DMS53 (cell line): Measurements from ENCODE around the gene ELFN2.

Experiments
- DNase-seq: peaks from one replicate; lab custom pipeline; 2025; lab: John Stamatoyannopoulos, UW

ELFN2 gene

GRCh38 chr22:37357446-37358075 lies 69.7 kb downstream of the ELFN2 start:
- no peak for DNase-seq

DNA sequence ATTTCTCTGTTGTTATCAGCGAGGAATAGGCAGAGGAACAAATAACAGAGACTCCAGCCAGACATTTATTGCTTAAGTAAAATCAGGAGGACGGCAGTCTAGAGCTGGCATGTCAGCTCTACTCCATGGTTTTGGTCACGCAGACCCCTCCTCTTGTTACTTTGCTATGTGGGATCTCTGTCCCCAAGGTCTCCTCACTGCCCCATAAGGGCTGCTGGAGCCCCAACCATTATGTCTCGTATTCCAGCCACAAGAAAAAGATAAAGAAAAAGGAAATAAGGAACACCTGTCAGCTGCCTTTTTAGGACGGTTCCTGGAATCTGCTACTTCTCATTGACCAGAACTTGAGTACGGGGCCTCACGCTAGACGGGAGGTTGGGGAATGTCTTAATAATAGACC lies 70.4 kb downstream of the ELFN2 start:
- DNase-seq = no peak

DNA sequence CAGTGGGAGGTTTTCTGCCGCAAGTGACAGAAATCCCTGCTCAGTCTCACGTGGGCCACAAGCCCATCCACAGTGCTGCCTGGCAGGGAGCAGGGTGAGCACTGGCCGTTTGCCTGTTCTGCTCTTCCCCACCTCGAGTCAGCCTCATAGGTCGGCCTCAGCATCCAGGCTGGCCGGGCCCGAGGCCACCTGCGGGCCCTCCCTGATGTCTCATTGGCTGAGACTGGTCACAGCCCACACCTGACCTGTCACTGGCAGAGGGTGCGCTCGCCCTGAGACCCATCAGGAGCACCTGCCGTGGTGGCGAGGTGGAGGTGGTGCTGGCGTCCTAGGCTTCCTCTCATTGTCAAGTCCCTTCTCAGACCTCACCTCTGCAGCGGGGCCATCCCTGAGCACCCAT lies 72.1 kb downstream of the ELFN2 start:
- DNase-seq = no peak

DNA sequence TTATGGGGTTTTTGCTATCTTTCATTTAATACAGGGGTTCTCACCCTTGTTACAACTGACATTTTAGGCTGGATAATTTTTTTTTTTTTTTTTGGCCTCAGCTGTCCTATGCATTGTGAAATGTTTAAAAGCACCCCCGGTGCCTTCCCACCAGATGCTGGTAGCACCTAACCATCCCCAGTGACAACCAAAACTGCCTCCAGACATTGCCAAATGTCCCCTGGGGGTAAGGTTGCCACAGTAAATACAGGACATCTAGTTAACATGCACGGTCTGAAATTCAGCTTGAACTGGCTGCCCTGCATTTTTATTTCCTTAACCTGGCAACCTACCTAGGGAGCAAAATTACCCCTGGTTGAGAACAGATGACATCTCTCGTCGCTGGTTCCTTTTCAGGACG lies 72.6 kb downstream of the ELFN2 start:
- DNase-seq = no peak

DNA sequence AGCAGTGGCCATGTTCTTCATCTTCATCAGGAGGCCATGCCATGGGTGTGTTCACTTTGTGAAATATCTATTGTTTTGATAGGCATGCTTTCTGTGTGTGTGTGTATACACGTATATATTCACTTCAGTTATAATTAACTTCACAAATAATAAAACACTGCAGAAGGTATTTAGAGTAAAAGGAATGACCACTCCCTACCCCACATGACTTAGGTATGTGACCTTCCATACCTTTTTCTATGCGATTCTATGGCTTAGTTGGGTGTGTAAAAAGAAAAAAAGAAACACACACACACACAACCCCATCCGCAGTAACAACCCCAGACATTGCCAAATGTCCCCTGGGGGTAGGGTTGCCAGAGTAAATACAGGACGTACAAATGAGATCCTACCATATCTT lies 73.0 kb downstream of the ELFN2 start:
- no peak for DNase-seq

GRCh38 chr22:37353839-37354238 lies 73.4 kb downstream of the ELFN2 start:
- DNase-seq = no peak

GRCh38 chr22:37352481-37352880 lies 74.8 kb downstream of the ELFN2 start:
- DNase-seq = no peak

GRCh38 chr22:37351232-37351631 lies 76.0 kb downstream of the ELFN2 start:
- no peak for DNase-seq

DNA sequence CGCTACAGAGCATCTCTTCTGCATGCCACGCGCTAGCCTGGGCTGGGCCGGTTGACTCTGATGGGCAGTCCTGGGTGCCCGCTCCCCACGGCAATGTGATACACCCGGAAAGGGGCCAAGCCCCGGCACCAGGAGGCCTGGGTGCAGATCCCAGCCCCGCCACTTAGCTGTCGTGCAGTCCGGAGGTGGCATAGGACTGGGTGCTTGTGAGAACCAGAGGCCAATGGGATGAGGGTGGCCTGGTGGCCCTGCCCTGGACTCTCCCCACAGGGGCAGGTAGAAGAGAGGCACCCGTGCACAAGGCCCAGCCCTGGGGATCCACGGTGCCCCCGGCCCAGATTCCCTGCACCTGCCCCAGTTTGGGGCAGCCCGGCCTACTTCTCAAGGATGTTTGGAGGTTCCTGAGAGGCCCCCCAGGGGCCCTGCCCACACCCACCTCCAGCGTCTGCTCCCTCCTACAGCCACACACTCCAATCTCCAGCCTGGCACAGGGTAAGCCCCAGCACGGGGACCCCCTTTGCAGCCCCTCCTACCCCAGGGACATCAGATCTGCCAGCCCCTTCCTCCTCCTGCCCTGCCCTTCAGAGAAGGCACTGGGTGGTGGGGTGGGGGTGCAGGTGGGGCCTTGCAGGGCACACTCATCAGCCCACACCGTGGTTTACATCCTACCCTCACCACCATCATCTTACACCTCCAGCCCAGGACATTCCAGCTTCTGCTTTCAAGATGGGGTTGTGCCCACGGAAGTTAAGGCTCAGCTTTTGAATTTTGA lies 78.0 kb downstream of the ELFN2 start:
- DNase-seq = no peak

- no peak for DNase-seq
These were observed 80.8 kb downstream of the ELFN2 start for GRCh38 chr22:37346505-37346895.

DNA sequence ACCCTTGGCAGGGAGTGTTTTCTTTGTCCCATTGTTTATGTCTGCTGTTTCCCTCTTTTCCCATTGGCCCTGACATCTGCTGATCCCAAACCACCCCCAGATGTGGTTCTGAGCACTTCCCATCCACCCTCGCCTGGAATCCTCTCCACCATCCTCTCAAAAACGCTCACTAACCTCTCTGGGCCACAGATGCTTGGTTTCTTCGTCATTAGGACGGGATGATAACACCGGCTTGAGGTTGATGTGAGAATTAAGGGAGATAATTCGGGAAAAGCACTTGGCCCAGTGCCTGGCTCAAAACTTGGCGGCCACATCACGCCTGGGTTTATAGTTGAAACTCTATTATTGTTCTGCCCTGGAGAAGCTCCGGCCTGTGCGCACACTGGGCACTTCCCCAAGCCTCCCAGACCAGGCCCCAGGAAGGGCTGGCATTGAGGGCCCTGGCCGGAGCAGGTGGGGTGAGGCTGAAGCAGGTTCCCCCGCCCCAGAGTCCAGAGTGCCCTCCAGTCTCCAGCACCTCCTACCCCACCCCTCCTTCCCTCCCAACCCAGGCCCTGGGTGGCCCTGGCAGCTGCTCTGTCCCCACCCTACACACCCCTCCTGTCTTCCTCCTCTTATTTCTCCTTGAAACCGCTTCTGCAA lies 81.3 kb downstream of the ELFN2 start:
- DNase-seq = no peak

GRCh38 chr22:37344735-37345449 lies 82.4 kb downstream of the ELFN2 start:
- DNase-seq = no peak

DNA sequence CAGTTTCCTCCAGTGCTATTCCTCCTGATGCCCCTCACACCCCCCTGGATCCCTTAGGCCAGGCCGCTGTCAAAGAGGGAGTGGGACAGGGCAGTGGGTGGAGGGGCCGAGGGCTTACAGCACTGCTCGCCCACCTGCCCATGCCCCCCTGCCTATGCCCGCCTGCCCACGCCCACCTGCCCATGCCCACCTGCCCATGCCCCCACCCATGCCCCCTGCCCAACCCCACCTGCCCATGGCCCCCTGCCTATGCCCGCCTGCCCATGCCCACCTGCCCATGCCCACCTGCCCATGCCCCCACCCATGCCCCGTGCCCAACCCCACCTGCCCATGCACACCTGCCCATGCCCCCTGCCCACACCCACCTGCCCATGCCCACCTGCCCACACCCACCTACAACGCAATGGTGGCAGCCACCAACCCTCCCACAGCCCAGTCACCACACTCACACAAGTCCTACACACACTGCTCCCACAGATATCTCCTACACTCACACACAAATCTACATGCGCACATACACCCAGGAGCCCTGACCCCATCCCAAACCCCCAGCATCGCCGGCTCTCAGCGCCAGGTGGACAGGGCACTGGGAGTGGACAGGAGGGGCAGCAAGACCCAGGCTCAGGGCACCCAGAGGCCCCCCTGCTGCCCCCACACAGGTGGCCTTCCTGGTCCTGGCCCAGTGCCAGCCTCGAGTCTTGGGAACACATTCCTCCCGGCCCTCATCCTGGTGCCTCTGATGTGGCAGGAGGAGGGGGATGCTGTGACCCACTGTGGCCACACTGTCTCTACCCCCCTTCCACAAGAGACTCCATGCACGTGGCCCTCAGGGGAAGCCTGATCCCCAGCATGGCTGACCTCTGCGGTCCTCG lies 83.2 kb downstream of the ELFN2 start:
- DNase-seq = no peak

DNA sequence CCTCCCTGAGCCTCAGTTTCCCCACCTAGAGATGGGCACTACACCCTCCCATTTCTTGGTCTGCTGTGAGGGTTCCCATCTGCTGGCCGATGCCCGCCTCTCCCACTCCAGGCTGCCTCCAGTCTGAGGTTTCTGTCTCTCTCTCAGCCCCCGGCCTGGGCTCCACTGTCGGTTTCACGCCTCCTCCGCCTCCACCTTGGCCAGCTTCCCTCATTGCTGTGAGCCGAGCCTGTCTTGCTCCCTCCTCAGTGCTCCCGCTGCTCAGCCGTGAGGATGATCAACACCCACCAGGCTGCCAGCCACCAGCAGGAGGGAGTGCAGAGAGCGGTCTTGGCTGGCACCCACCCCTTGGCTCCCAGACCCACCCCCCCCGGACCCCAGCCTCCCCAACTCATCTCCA lies 83.9 kb downstream of the ELFN2 start:
- no peak for DNase-seq

GRCh38 chr22:37342065-37342464 lies 85.2 kb downstream of the ELFN2 start:
- DNase-seq = no peak

GRCh38 chr22:37340331-37341262 lies 86.7 kb downstream of the ELFN2 start:
- peak; percentile 18 for DNase-seq

DNA sequence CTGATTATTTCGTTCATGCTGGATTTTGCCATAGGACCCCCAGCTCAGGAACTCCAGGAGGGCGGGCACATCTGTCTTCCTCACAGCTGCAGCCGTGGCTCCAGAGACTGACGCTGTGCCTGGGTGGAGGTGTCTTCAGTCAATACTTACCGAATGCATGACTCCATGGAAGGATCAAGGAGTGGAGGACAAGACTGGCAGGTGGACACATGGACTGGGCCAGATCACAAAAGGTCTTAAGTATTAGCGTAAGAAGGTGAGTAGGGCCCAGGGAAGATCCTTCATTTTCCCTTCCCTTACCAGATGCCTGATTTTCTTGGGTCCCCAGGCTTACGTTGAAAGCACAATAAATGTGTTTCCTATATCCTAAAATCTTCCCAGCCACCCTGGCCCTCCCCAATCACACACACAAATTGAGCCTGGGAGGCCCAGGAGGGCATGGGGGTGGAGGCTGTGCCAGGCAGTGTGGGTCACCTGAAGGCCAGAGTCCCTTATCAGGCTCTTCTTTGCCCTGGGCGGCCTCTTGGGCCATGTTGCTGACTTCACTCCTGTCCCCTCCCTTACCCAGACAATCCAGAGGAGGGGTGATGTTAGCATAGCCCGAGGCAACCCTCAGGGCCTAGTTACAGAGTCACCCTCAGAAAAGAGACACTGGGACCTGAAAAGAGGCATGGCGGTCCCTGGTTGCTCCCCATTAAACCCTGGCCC lies 88.6 kb downstream of the ELFN2 start:
- no peak for DNase-seq

GRCh38 chr22:37337204-37337943 lies 89.9 kb downstream of the ELFN2 start:
- DNase-seq = no peak

- no peak for DNase-seq
These were observed 90.7 kb downstream of the ELFN2 start for GRCh38 chr22:37336579-37336978.
